Fibroblast of pulmonary artery (primary cell): ENCODE measurements around the gene WASF3.

Experiments
- DNase-seq: peaks from one replicate; pipeline ENCODE4 v3.0.0-alpha.2; 2010; ENCODE audit warnings: low read depth
- H3K4me3 ChIP-seq: replicated peaks from 2 replicates; pipeline ENCODE4 v1.5.1; 2011; ENCODE audit warnings: low read depth, mild to moderate bottlenecking, control low read depth, low read length, moderate library complexity
- CTCF ChIP-seq: IDR thresholded peaks from 2 replicates; pipeline ENCODE4 v1.5.1; 2011; ENCODE audit warnings: mild to moderate bottlenecking, control low read depth, low read length, inconsistent platforms; ENCODE audit errors: missing control alignments

Gene WASF3

GRCh38 chr13:26727633-26728032 lies 170.2 kb downstream of the WASF3 start:
- no peak for TF ChIP-seq CTCF
- H3K4me3 ChIP-seq: no peak overlapping the region
- no peak for DNase-seq

GRCh38 chr13:26735677-26736076 lies 178.2 kb downstream of the WASF3 start:
- H3K4me3 ChIP-seq: no peak overlapping the region
- DNase-seq: no peak
- no peak for TF ChIP-seq CTCF
